ENCODE data around the gene C19orf33.

C19orf33 gene

GRCh38 chr19:38273499-38273898 is 30.6 kb upstream of the C19orf33 start:
- TF ChIP-seq CTCF (IDR thresholded peaks at IDR 0.05; ENCODE audit: low read depth, low read length): no peak
- no peak overlapping the region for H3K4me3 ChIP-seq (replicated peaks in 1 of 2; ENCODE audit: low read depth in 2 of 2, low read length in 2 of 2)
- no peak for DNase-seq (ENCODE audit: low read depth in 2 of 2)

GRCh38 chr19:38274739-38275138 is 29.3 kb upstream of the C19orf33 start:
- no peak for DNase-seq (ENCODE audit: low read depth in 2 of 2)
- H3K4me3 ChIP-seq (replicated peaks in 1 of 2; ENCODE audit: low read depth in 2 of 2, low read length in 2 of 2): no peak overlapping the region
- TF ChIP-seq CTCF (IDR thresholded peaks at IDR 0.05; ENCODE audit: low read depth, low read length): no peak

GRCh38 chr19:38276942-38277517 is 27.0 kb upstream of the C19orf33 start:
- H3K4me3 ChIP-seq (replicated peaks in 1 of 2; ENCODE audit: low read depth in 2 of 2, low read length in 2 of 2): no peak overlapping the region
- DNase-seq (ENCODE audit: low read depth in 2 of 2): no peak
- no peak for TF ChIP-seq CTCF (IDR thresholded peaks at IDR 0.05; ENCODE audit: low read depth, low read length)

- H3K4me3 ChIP-seq (replicated peaks in 1 of 2; ENCODE audit: low read depth in 2 of 2, low read length in 2 of 2): no peak overlapping the region
- peak; percentile 59 to 62 for DNase-seq (ENCODE audit: low read depth in 2 of 2)
- no peak for TF ChIP-seq CTCF (IDR thresholded peaks at IDR 0.05; ENCODE audit: low read depth, low read length)
These were observed 26.5 kb upstream of the C19orf33 start for GRCh38 chr19:38277549-38277948.

- no peak overlapping the region for H3K4me3 ChIP-seq (replicated peaks in 1 of 2; ENCODE audit: low read depth in 2 of 2, low read length in 2 of 2)
- no peak for TF ChIP-seq CTCF (IDR thresholded peaks at IDR 0.05; ENCODE audit: low read depth, low read length)
- DNase-seq (ENCODE audit: low read depth in 2 of 2): peak; percentile 72 to 91
These were observed 25.9 kb upstream of the C19orf33 start for GRCh38 chr19:38277969-38278680.

GRCh38 chr19:38278751-38279150 is 25.3 kb upstream of the C19orf33 start:
- no peak overlapping the region for H3K4me3 ChIP-seq (replicated peaks in 1 of 2; ENCODE audit: low read depth in 2 of 2, low read length in 2 of 2)
- TF ChIP-seq CTCF (IDR thresholded peaks at IDR 0.05; ENCODE audit: low read depth, low read length): no peak

More at GRCh38 chr19:38278751-38279150, 25.3 kb upstream of the C19orf33 start:
- no peak for DNase-seq (ENCODE audit: low read depth in 2 of 2)
